Peyer's patch (tissue), 4 donors: Measurements from ENCODE around the gene ISCA2. TPM values are rescaled to one million over a fixed set of nuclear protein-coding genes. Genes with fewer than 3 reads are reported as not detected.

Source experiments
- DNase-seq, 3 donors: peaks; one replicate each; pipeline ENCODE4 v3.0.0-alpha.2; 2017 to 2019
- H3K27ac ChIP-seq, 4 donors: fragments of 200-600 bp; sonication (generic); one replicate each; pipeline ENCODE4 v1.5.1; 2016 to 2019
- H3K27me3 ChIP-seq, 2 donors: fragments of 200-600 bp; sonication (generic); one replicate each; pipeline ENCODE4 v1.5.1; 2019
- H3K36me3 ChIP-seq, 3 donors: fragments of 200-600 bp; sonication (generic); one replicate each; pipeline ENCODE4 v1.5.1; 2016 to 2019
- H3K4me1 ChIP-seq, 4 donors: fragments of 200-600 bp; sonication (generic); one replicate each; pipeline ENCODE4 v1.5.1; 2016 to 2019
- H3K4me3 ChIP-seq, 4 donors: fragments of 200-600 bp; sonication (generic); 1 replicate in 3 of 4; 2 replicates in 1 of 4; pipeline ENCODE4 v1.5.1; 2016 to 2019; ENCODE audit warnings: mild to moderate bottlenecking in 1 of 4
- H3K9me3 ChIP-seq, 4 donors: fragments of 200-600 bp; sonication (generic); one replicate each; pipeline ENCODE4 v1.5.1; 2016 to 2019; ENCODE audit warnings: mild to moderate bottlenecking in 1 of 4
- CTCF ChIP-seq, 6 experiments: fragments of 450-650 bp in 4 of 6; fragments of 200-600 bp in 2 of 6; sonication (generic) in 1 of 6; IDR thresholded peaks; one replicate each; pipeline ENCODE4 v1.5.1; 2017 to 2019; ENCODE audit warnings: antibody characterized with exemption in 6 of 6, mild to moderate bottlenecking in 3 of 6, moderate library complexity in 1 of 6
- POLR2A ChIP-seq, 2 donors: fragments of 450-650 bp; IDR thresholded peaks; one replicate each; pipeline ENCODE4 v1.5.1; 2017; ENCODE audit warnings: antibody characterized with exemption in 2 of 2, mild to moderate bottlenecking in 2 of 2, moderate library complexity in 2 of 2
- total RNA-seq, 4 donors: library from RNA; depleted of rRNA; stranded (reverse); fragments of >200 nt; gene quantifications; one replicate each; pipeline ENCODE4 v1.1.0, GENCODE V29; 2016

Gene ISCA2
- total RNA-seq, 4 donors from 2014 or later, result 11.6 to 18.2 (median 15.8) TPM

- Histone ChIP-seq H3K4me1 (no peaks in the 10 kb centered on the region), H3K36me3 (no peaks in the 10 kb centered on the region), H3K9me3 (no peaks in the 10 kb centered on the region), H3K27ac (no peak overlapping the region), H3K4me3 (no peak overlapping the region), H3K27me3 (no peaks in the 10 kb centered on the region)
- no peak for DNase-seq
- TF ChIP-seq CTCF (IDR thresholded peaks at IDR 0.05), result no peak
- no peak for TF ChIP-seq POLR2A (IDR thresholded peaks at IDR 0.05)
Observed at GRCh38 chr14:74525361-74525851, 31.8 kb downstream of the ISCA2 start.

- TF ChIP-seq CTCF (IDR thresholded peaks at IDR 0.05), result no peak
- no peak overlapping the region for H3K27ac ChIP-seq
- no peak for DNase-seq
- H3K4me1 ChIP-seq, result no peaks in the 10 kb centered on the region
- H3K9me3 ChIP-seq, result no peaks in the 10 kb centered on the region
- no peaks in the 10 kb centered on the region for H3K27me3 ChIP-seq
- no peaks in the 10 kb centered on the region for H3K36me3 ChIP-seq
- H3K4me3 ChIP-seq, result no peak overlapping the region
Observed at GRCh38 chr14:74526854-74527585, 33.5 kb downstream of the ISCA2 start.

- no peak for TF ChIP-seq POLR2A (IDR thresholded peaks at IDR 0.05)
- H3K4me3 ChIP-seq, result no peak overlapping the region
- no peaks in the 10 kb centered on the region for H3K4me1 ChIP-seq
- no peaks in the 10 kb centered on the region for H3K9me3 ChIP-seq
- DNase-seq, result no peak
- no peaks in the 10 kb centered on the region for H3K27me3 ChIP-seq
- no peak overlapping the region for H3K27ac ChIP-seq
- H3K36me3 ChIP-seq, result no peaks in the 10 kb centered on the region
Observed at GRCh38 chr14:74527736-74528280, 34.2 kb downstream of the ISCA2 start.

GRCh38 chr14:74528406-74528805, 34.8 kb downstream of the ISCA2 start:
- Histone ChIP-seq H3K4me3 (no peak overlapping the region), H3K4me1 (no peaks in the 10 kb centered on the region), H3K27me3 (no peaks in the 10 kb centered on the region), H3K27ac (no peak overlapping the region), H3K36me3 (no peaks in the 10 kb centered on the region), H3K9me3 (no peaks in the 10 kb centered on the region)
- DNase-seq, result no peak
- TF ChIP-seq CTCF (IDR thresholded peaks at IDR 0.05), result no peak
- TF ChIP-seq POLR2A (IDR thresholded peaks at IDR 0.05), result no peak

GRCh38 chr14:74528886-74529285, 35.3 kb downstream of the ISCA2 start:
- DNase-seq, result no peak
- H3K27me3 ChIP-seq, result no peaks in the 10 kb centered on the region
- H3K4me1 ChIP-seq, result no peaks in the 10 kb centered on the region
- no peak for TF ChIP-seq CTCF (IDR thresholded peaks at IDR 0.05)
- H3K4me3 ChIP-seq, result no peak overlapping the region
- no peak overlapping the region for H3K27ac ChIP-seq
- H3K9me3 ChIP-seq, result no peaks in the 10 kb centered on the region
- no peaks in the 10 kb centered on the region for H3K36me3 ChIP-seq

GRCh38 chr14:74531006-74531405, 37.4 kb downstream of the ISCA2 start:
- Histone ChIP-seq H3K9me3 (no peaks in the 10 kb centered on the region), H3K4me3 (no peak overlapping the region), H3K27ac (no peak overlapping the region), H3K27me3 (no peaks in the 10 kb centered on the region), H3K36me3 (no peaks in the 10 kb centered on the region), H3K4me1 (no peaks in the 10 kb centered on the region)
- no peak for DNase-seq
- TF ChIP-seq POLR2A (IDR thresholded peaks at IDR 0.05), result no peak
- TF ChIP-seq CTCF (IDR thresholded peaks at IDR 0.05), result no peak
